ENCODE measurements around the gene USH1G.

USH1G gene

DNA sequence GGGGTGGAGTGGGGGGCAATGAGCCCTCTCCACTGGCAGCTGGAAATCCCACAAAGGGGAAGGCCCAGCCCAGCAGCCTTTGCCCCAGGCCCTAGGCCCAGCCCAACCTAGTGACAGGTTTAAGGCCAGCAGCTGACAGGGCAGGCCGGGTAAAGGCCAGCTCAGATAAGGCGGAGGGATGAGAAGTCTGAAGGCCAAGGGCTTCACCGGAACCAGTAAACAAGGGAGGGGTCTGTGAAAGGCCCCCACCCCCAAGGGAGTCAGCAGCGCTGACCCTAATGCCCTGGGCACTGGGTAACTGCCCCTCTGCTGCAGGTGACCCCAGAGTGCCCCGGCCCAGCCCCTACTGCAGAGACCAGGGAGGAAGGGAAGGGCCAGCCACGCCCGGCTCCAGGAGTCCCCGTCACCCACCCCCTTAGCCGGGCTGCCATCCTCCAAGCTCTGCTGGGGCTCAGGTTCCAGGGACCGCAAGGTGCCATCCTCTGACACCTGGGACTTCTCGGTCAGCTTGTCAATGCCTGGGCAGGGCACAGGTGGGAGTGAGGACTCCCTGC is 30.2 kb upstream of the USH1G start:
- no peak for DNase-seq

- no peak for DNase-seq
Observed at GRCh38 chr17:74952431-74953133, 29.5 kb upstream of the USH1G start.

- DNase-seq, result no peak
Observed at GRCh38 chr17:74951680-74952421, 28.8 kb upstream of the USH1G start.

DNA sequence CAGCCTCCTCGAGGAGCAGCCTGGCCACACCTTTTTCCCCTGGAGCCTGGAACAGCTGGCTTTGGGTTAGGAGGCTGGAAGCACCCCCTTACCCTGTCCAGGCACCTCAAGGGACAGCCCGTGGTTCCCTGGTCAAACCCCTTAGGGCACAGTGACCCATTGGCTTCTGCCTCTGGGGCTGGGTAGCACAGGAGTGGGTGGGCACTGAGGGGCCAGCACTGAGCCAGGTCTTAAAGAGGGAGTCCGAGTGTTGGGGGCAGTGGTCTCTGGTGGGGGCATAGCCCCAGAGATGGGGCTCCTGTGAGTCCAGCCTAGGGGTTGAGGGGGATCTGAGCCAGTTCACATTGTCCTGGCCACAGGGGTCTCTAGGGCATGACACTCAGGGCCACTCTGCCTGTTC is 28.0 kb upstream of the USH1G start:
- DNase-seq, result no peak

DNA sequence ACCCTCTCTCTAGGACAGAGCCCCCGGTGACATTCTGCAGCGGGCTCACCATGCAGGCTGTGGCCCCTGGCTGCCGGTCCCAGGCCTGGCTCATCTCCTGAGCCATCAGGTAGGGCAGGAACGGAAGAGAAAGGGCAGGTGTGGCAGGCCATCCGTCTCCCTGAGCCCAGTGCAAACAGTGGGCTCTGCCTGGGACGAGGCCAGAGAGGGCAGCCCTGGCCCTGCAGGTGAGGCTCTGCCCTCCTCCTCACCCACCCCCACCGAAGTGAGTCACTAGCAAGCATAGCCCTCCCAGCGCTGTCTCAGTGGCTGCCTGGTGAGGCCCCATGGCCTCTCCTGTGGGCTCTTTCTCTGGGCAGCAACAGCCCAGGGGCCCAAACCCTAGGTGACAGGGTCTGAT is 27.2 kb upstream of the USH1G start:
- no peak for DNase-seq

DNA sequence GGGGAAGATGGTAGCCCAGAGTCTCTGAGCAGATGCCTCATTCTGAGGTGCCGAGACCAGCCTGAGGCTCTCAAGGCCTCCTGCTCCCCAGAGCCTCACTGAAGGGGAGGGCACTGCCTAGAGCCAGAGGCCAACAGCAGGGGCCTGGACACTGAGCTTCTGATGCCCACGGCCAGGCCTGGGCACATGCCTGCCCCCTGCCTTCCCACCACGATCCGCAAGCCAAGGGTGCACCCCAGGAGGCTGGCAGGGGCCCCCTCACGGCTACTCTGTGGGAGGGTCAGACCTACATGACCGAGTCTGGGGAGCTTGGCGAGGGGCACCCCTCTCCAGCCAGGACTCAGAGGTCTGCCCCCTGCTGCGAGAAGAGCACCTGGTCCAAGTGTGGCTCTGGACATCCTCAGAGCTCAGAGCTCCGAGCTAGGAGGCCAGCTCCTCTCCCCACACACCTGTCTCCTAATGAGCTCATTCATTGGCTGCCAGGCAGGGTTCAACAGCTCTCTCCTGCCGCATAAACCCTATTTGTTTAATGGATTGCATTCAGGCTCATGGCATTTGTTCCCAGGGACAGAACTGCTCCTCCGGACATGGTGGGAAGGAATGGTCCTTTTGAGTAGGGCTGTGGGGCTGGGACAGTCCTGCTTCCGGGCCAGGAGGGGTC is 26.5 kb upstream of the USH1G start:
- DNase-seq, result no peak

DNA sequence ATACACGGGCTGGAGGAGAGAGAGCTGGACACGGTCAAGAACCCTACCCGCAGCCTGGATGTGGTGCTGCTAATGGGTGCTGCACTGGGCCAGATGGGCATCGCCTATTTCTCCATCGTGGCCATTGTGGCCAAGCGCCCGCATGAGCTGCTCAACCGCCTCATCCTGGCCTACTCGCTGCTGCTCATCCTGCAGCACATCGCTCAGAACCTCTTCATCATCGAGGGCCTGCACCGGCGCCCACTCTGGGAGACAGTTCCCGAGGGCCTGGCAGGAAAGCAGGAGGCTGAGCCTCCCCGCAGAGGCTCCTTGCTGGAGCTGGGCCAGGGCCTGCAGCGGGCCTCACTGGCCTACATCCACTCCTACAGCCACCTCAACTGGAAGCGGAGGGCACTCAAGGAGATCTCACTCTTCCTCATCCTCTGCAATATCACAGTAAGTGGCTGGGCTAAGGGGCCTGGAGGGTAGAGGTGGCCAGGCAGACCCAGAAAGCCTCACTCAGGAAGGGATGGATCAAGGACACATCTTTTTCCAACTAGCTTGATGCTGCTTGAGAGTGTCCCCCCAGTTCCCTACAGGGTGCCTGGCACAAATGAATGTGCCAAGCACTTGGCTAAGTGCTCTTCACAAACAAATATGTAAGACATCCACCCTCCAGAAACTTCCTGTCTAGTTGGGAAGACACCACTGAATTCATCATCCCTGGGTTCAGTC is 24.1 kb upstream of the USH1G start:
- DNase-seq, result no peak

- no peak for DNase-seq
Observed at GRCh38 chr17:74946641-74947040, 23.6 kb upstream of the USH1G start.

GRCh38 chr17:74945543-74945942 is 22.5 kb upstream of the USH1G start:
- no peak for DNase-seq

GRCh38 chr17:74943808-74944522 is 20.9 kb upstream of the USH1G start:
- no peak for DNase-seq

- no peak for DNase-seq
Observed at GRCh38 chr17:74941128-74941725, 18.2 kb upstream of the USH1G start.

GRCh38 chr17:74939534-74939933 is 16.5 kb upstream of the USH1G start:
- no peak for DNase-seq

GRCh38 chr17:74938194-74938950 is 15.3 kb upstream of the USH1G start:
- DNase-seq, result no peak

- no peak for DNase-seq
Observed at GRCh38 chr17:74937064-74938051, 14.3 kb upstream of the USH1G start.

DNA sequence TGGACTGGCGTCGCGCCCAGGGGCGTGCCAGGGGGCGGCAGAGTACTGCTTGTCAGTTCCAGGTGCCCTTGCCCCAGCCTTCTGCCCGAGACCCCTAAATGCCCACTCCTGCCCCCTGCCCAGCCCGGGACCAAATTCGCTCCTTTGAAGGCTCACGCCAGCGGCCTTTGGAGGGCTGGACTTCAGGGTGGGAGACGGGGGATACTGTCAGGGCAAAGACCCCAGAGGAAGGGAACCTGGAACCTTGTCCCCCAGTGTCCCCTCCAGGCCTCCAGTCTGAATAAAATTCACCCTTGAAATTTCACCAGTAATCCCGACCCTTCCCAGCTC is 13.4 kb upstream of the USH1G start:
- DNase-seq, result no peak

DNA sequence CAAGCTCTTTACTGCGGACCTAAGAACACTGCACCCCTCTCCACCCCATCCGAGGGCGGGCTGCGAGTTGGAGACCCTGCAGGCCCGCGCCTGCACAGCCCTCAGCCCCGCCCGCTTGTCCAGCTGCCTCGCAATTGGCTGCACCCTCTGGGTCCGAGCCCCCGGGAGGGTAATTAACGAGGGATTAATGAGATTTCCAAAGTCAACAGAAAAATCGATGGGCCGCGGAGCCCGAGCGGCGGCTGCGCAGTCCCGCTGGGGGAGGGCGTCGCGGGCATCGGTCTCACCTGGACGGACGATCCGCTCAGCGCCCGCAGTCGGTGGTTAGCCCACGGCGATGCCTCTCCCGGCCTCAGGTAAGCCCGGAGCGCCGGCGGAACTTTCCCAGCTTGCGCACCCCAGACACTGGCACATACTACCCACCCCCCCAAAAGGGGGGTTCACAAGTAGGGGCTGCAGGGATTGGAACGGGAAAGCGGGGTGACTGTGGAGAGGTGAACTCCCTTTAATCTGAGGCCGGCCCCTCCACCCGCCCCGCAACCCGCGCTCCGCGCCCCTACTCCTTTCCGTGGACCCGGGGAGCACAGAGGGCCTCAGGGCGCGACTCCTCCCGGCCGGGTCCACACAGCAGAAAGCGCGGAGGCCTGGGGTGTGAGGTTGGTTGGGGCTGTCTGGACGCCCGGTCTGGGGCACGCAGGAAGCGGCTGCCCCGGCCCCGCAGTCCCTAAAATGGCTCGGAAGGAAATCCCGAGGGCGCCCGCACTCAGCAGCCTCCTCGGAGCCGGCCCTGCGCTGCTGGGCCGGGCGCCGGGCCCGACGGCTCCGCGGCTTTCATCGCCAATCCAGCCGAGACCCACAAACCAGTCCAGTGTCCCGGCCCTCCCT is 12.8 kb upstream of the USH1G start, which contains the start of gene OTOP3:
Gene OTOP3, plus strand, starts transcription at position 314 of the 885 bp plus-strand sequence. Its CDS starts 24 bp downstream, at position 338.
- DNase-seq, result no peak

GRCh38 chr17:74935048-74935447 is 12.0 kb upstream of the USH1G start:
- no peak for DNase-seq

DNA sequence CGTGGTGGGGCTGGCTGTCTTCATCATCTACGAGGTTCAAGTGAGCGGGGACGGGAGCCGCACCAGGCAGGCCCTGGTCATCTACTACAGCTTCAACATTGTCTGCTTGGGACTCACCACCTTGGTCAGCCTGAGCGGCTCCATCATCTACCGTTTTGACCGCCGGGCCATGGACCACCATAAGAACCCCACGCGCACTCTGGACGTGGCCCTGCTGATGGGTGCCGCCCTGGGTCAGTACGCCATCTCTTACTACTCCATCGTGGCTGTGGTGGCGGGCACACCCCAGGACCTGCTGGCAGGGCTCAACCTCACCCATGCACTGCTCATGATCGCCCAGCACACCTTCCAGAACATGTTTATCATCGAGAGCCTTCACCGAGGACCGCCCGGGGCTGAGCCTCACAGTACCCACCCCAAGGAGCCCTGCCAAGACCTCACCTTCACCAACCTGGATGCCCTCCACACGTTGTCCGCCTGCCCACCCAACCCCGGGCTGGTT is 7.5 kb upstream of the USH1G start:
- no peak for DNase-seq
